Measurements from ENCODE around the gene TIMM10.
"Not testable (repeated sequence)": the region's sequence is repeated elsewhere in the genome, so short reads cannot be mapped to it uniquely, and the experiment has no call there.

Gene TIMM10

DNA sequence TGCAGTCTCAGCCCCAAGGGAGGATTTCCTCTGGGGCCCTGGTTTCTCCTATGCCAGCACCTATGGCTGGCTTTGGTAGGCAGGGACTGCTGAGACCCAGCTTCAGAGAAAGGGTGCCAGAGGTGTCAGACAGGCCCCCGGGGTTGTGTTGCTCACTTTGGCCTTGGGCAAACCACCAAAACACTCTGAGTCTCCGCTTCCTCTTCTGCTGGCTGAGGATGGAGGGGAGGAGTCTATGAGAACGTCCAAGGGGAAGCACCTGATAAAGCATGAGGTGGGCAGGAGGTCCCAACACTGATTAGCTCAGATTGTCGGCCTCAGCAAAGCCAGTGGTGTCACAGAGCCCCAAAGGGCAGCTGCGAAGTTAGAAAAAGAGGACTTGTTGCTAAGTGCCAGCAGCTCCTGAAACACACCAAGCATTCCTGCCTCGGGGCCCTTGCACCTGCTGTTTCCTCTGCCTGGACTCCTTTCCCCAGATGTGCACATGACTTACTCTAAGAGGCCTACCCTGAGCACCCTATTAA is 17.4 kb upstream of the TIMM10 start:
- H3K4me3 Mint-ChIP-seq = no peak overlapping the region
- H3K27me3 Mint-ChIP-seq = no peaks in the 10 kb centered on the region
- peak overlapping the region; percentile 75 for H3K27ac Mint-ChIP-seq
- H3K36me3 Mint-ChIP-seq (ENCODE audit: low read depth) = peaks cover 37% of the 10 kb centered on the region
- peaks cover 17% of the 10 kb centered on the region for H3K4me1 Mint-ChIP-seq (ENCODE audit: low read depth)
- H3K9me3 Mint-ChIP-seq = no peaks in the 10 kb centered on the region

DNA sequence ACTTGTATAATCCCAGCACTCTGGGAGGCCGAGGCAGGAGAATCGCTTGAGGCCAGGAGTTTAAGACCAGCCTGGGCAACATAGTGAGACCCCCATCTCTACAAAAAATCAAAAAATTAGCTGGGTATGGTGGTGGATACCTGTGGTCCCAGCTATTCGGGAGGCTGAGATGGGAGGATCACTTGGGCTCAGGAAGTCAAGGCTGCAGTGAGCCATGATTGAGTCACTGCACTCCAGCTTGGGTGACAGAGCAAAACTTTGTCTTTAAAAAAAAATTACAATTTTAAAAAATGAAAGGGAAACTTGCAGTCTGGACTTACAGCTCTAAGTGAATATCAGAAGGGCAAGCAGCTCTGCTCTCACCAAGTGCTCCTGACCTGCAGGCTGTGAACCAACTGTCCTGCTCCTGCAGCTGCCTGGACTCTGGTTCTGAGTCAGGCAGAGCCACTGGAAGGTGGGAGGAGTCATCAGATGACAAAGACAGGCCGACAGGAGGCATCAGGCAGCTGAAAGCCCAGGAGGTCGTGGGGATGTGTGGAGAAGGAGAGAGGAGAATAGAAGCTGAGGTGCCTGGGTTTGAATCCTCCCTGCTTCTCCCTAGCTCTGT is 16.4 kb upstream of the TIMM10 start:
- H3K4me3 Mint-ChIP-seq = no peak overlapping the region
- H3K27ac Mint-ChIP-seq = peak overlapping the region; percentile 75
- no peaks in the 10 kb centered on the region for H3K9me3 Mint-ChIP-seq
- H3K36me3 Mint-ChIP-seq (ENCODE audit: low read depth) = peaks cover 27% of the 10 kb centered on the region
- peaks cover 17% of the 10 kb centered on the region for H3K4me1 Mint-ChIP-seq (ENCODE audit: low read depth)
- H3K27me3 Mint-ChIP-seq = no peaks in the 10 kb centered on the region

DNA sequence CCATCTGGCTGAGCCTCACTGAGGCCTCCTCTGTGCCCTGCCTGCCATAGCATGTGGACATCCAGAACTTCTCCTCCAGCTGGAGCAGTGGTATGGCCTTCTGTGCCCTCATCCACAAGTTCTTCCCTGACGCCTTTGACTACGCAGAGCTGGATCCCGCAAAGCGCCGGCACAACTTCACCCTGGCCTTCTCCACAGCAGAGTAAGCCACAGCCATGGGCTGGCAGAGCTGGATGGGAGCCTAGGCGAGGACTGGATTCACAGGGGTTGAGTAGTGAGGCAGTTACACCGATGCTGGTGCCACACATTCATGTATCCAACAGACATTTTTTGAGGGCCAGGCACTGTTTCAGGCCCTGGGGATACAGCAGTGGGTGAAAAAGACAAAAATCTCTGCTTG is 15.9 kb upstream of the TIMM10 start:
- Mint-ChIP-seq H3K27me3 (no peaks in the 10 kb centered on the region), H3K27ac (no peak overlapping the region), H3K9me3 (no peaks in the 10 kb centered on the region), H3K4me1 (ENCODE audit: low read depth) (peaks cover 17% of the 10 kb centered on the region), H3K4me3 (no peak overlapping the region), H3K36me3 (ENCODE audit: low read depth) (peaks cover 22% of the 10 kb centered on the region)

DNA sequence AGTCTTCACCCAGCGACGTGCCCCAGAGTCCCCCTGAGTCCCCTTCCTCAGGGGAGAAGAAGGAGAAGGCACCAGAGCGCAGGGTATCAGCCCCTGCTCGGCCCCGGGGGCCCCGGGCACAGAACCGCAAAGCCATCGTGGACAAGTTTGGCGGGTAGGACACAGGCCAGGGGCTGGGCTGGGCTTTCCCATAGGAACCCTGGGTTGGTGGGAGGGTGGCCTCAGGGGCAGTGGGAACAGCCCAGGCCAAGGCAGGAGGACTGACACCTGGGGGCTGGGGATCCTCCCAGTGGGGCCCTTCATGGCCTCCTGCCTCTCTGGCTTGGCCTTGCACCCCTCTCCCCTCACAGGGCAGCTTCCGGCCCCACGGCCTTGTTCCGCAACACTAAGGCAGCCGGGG is 15.3 kb upstream of the TIMM10 start:
- Mint-ChIP-seq H3K4me3 (no peak overlapping the region), H3K27me3 (no peaks in the 10 kb centered on the region), H3K36me3 (ENCODE audit: low read depth) (peaks cover 21% of the 10 kb centered on the region), H3K4me1 (ENCODE audit: low read depth) (peaks cover 17% of the 10 kb centered on the region), H3K27ac (no peak overlapping the region), H3K9me3 (no peaks in the 10 kb centered on the region)

DNA sequence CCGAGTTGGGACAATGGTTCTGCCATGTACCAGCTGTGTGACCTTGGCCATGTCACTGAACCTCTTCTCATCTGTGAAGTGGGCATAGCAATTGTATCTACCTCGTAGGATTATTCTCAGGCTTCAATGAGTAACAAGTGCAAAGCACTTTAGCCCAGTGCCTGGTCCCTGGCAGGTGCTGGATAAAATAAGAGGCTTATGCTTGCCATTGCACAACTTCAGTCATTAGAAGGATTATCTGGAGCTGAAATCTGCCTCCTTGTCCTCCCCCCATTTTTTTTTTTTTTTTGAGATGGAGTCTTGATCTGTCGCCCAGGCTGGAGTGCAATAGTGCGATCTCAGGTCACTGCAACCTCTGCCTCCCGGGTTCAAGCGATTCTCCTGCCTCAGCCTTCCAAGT is 14.0 kb upstream of the TIMM10 start:
- Mint-ChIP-seq H3K4me3 (no peak overlapping the region), H3K27me3 (no peaks in the 10 kb centered on the region), H3K9me3 (no peaks in the 10 kb centered on the region), H3K4me1 (ENCODE audit: low read depth) (peaks cover 17% of the 10 kb centered on the region), H3K36me3 (ENCODE audit: low read depth) (peaks cover 18% of the 10 kb centered on the region), H3K27ac (no peak overlapping the region)

DNA sequence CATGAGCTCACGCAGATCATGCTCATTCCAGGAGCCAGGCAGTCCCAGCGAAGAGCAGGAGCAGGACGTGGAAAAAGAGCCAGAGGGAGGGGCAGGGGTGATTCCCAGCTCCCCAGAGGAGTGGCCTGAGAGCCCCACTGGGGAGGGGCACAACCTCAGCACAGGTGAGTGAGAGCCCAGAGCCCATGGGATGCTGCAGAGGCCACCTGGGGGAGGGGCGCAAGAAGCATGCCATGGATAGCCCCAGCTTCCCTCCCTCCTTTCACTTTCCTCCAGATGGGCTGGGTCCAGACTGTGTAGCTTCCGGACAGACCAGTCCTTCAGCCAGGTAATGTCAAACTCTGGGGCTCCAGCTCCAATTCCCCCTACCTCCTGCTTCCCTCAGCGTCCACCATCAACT is 13.0 kb upstream of the TIMM10 start:
- H3K36me3 Mint-ChIP-seq (ENCODE audit: low read depth) = peaks cover 15% of the 10 kb centered on the region
- H3K4me3 Mint-ChIP-seq = no peak overlapping the region
- no peaks in the 10 kb centered on the region for H3K27me3 Mint-ChIP-seq
- no peak overlapping the region for H3K27ac Mint-ChIP-seq
- no peaks in the 10 kb centered on the region for H3K9me3 Mint-ChIP-seq
- peaks cover 15% of the 10 kb centered on the region for H3K4me1 Mint-ChIP-seq (ENCODE audit: low read depth)

DNA sequence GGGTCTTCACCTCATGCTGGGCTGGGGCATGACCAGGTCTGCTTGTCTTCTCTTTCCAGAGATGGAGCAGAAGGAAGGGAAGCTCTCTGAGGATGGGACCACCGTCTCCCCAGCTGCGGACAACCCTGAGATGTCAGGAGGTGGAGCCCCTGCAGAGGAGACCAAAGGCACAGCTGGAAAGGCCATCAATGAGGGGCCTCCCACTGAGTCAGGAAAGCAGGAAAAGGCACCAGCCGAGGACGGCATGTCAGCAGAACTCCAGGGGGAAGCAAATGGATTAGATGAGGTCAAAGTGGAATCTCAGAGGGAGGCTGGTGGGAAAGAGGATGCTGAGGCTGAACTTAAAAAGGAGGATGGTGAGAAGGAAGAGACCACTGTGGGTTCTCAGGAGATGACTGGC is 12.0 kb upstream of the TIMM10 start:
- no peak overlapping the region for H3K27ac Mint-ChIP-seq
- H3K4me3 Mint-ChIP-seq = no peak overlapping the region
- H3K9me3 Mint-ChIP-seq = no peaks in the 10 kb centered on the region
- H3K4me1 Mint-ChIP-seq (ENCODE audit: low read depth) = peaks cover 7% of the 10 kb centered on the region
- H3K27me3 Mint-ChIP-seq = no peaks in the 10 kb centered on the region
- peaks cover 9% of the 10 kb centered on the region for H3K36me3 Mint-ChIP-seq (ENCODE audit: low read depth)

DNA sequence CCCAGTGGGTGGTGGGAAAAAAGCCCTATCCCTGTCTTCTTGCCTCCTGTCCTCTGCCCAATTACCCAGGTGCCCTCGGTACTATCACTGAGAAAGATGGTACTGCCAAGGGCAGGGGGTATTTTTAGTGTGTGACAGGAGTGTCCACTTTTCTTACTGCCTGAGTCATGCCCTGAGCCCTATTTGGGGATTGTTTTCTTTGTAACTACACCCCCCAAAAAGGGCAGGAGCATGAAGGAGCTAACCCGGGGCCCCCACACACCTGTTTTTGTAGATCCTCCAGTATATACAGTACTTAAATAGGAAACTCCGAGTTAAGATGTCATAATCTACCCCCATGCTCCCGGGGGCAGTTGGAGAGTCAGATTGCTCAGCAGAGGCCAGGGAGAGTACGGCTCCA is 10.6 kb upstream of the TIMM10 start:
- Mint-ChIP-seq H3K27ac (no peak overlapping the region), H3K4me3 (no peak overlapping the region), H3K36me3 (ENCODE audit: low read depth) (peaks cover 5% of the 10 kb centered on the region), H3K9me3 (no peaks in the 10 kb centered on the region), H3K4me1 (ENCODE audit: low read depth) (no peaks in the 10 kb centered on the region), H3K27me3 (no peaks in the 10 kb centered on the region)

DNA sequence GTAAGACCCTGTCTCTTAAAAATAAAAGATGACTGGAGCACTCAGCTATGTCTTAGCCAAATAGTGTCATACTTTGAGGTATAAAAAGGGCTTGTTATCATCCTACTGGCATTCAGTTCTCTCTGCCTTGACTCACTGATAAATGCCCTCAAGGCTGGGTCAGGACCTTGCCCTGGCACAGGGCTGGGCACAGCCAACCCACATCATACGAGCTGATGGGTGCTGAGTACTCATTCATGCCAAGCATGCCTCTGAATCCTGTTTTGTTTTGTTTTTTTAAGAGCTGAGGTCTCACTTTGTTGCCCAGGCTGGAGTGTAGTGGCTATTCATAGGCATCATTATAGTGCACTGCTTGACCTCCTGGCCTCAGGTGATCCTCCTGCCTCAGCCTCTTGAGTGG is 8.8 kb upstream of the TIMM10 start:
- no peaks in the 10 kb centered on the region for H3K4me1 Mint-ChIP-seq (ENCODE audit: low read depth)
- H3K27ac Mint-ChIP-seq = no peak overlapping the region
- H3K9me3 Mint-ChIP-seq = no peaks in the 10 kb centered on the region
- no peak overlapping the region for H3K4me3 Mint-ChIP-seq
- H3K27me3 Mint-ChIP-seq = no peaks in the 10 kb centered on the region
- H3K36me3 Mint-ChIP-seq (ENCODE audit: low read depth) = peaks cover 5% of the 10 kb centered on the region

DNA sequence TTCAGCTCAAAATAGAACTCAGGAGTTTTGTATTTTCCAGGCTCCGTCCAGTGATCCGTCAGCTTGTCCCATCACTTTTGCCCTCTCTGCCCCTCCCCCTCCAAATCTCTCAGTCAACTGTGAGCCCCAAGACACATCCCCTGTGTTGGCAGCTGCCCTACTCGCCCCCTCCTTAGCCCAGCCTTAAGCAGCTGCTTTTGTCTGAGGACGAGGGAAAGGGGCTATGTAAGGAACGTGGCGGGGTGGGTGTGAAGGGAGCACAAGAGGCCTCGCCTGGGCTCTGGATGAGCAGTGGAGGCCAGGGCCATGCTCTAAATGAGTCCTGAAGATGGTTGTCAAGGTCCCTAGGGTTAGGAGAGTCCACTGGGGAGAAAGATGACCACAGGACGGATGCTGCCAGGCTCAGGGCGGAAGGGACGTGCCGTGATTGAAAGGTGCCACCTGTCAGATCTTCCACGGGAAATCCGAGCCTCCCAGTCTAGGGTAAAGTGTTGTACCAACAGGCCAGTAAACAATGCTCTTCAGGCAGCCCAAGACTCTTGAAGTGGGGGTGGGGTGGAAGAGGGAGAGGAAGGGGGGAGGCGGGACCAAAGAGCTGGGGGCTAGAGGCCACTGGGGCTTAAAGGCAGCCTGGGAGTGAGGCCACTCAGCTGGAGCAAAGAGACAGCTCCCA is 6.5 kb upstream of the TIMM10 start, which contains the start of gene SMTNL1:
Gene SMTNL1 (plus strand): TSS at position 649 of the 673 bp plus-strand sequence. CDS start 5,048 bp downstream, outside the sequence.
- Mint-ChIP-seq H3K9me3 (no peaks in the 10 kb centered on the region), H3K36me3 (ENCODE audit: low read depth) (peaks cover 5% of the 10 kb centered on the region), H3K27ac (no peak within 1 kb of the TSS), H3K4me1 (ENCODE audit: low read depth) (peaks cover under 1% of the 10 kb centered on the region), H3K27me3 (no peaks in the 10 kb centered on the region), H3K4me3 (no peak within 1 kb of the TSS)

DNA sequence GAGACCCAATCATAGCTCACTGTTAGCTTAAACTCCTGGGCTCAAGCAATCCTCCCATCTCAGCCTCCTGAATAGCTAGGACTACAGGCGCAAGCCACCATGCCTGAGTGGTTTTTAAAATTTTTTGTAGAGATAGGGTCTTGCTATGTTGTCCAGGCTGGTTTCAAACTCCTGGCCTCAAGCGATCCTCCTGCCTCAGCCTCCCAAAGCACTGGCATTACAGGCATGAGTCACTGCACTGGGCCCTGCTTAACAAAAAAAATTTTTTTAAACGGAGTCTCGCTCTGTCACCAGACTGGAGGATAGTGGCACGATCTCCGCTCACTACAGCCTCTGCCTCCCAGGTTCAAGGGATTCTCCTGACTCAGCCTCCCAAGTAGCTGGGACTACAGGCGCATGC is 3.9 kb upstream of the TIMM10 start:
- H3K4me3 Mint-ChIP-seq = not testable (repeated sequence)

DNA sequence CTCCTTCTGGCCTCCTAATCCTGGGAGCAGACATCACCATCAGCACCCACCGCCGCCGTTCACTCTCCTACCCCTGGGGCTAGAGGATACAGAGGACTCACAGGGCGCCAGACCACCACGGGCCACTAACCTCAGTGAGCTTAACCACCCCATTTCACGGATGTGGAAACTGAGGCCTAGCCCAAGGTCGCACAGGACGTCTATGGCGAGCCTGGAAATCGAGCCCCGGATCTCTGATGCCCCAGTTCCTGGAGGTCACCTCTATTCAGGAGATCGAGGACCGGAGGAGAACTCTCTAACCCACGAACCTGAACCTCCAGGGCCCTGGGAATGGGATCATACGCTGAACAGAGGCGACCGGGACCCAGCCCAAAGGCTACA is 349 bp downstream of the TIMM10 start:
- Mint-ChIP-seq H3K36me3 (ENCODE audit: low read depth) (peaks cover 28% of the 10 kb centered on the region), H3K4me1 (ENCODE audit: low read depth) (peaks cover 39% of the 10 kb centered on the region), H3K27ac (peak overlapping the region; percentile 84), H3K4me3 (peak overlapping the region; percentile 91), H3K9me3 (no peaks in the 10 kb centered on the region), H3K27me3 (no peaks in the 10 kb centered on the region)

More for the DNA sequence above, 3.9 kb upstream of the TIMM10 start:
- H3K9me3 Mint-ChIP-seq; H3K27ac Mint-ChIP-seq; H3K27me3 Mint-ChIP-seq; H3K36me3 Mint-ChIP-seq (ENCODE audit: low read depth): not testable (repeated sequence)
- H3K4me1 Mint-ChIP-seq (ENCODE audit: low read depth) = peaks cover 20% of the 10 kb centered on the region

DNA sequence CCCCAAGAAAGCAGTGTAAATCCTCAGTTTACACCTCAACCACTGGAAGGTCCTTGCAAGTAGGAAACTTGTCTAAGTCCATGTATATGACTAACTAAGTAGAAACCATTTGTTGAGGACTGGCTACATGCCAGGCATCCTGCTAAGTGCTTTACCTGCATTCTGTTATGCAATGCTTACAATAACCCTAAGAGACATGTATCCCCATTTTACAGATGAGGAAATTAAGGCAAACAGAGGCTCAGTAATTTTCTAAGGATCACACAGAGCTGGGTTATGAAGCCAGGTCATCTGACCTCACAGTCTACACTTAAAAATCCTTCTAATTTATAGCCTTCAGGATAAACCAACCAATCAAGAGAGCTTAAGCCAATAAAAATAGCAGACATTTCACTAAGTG is 1.5 kb downstream of the TIMM10 start:
- Mint-ChIP-seq H3K36me3 (ENCODE audit: low read depth) (peaks cover 33% of the 10 kb centered on the region), H3K27me3 (no peaks in the 10 kb centered on the region), H3K9me3 (no peaks in the 10 kb centered on the region), H3K4me3 (peak overlapping the region; percentile 32), H3K4me1 (ENCODE audit: low read depth) (peaks cover 39% of the 10 kb centered on the region), H3K27ac (peak overlapping the region; percentile 28)

DNA sequence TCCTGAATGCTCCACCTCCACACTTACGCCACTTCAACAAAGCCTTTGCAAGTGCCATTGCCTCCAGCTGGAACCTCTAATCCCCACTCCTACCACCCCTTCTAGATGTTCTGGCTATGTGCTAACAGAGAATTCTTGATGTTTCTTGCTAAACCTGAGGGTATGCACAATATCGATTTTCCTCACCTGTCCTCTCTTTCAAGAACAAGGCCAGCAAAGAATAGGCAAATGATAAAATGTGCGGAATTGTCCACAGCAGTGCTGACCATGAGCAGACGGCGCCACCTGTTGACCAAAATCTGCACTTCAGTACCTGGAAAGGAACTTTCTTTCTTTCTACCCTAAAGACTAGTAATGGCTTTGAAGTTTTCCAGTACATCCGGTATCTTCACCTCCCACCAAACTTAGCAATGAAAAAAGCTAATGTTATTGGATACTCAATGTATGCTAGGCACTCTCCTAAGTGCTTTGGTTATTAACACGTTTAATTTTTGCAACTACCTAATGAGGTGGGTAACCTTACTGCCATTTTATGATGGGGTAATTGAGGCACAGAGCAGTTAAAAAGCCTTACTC is 3.4 kb downstream of the TIMM10 start:
- peak overlapping the region; percentile 54 for H3K27ac Mint-ChIP-seq
- H3K4me3 Mint-ChIP-seq = no peak overlapping the region
- H3K27me3 Mint-ChIP-seq = no peaks in the 10 kb centered on the region
- H3K9me3 Mint-ChIP-seq = no peaks in the 10 kb centered on the region
- H3K4me1 Mint-ChIP-seq (ENCODE audit: low read depth) = peaks cover 38% of the 10 kb centered on the region
- peaks cover 33% of the 10 kb centered on the region for H3K36me3 Mint-ChIP-seq (ENCODE audit: low read depth)

DNA sequence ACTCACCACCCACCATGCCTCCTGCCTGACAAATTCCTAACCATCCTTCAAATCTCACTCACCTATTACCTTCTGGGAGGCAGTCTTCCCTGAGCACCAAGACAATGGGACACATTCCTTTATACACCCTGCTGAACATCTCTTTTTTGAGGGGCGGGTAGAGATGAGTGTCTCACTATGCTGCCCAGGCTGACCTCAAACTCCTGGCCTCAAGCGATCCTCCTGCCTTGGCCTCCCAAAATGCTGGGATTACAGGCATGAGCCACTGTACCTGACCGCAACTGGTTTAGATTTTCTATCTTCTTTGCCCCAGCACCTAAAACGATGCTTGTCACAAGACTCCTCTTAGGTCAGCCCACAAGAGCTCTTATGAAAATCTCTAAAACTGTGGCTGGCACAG is 7.1 kb downstream of the TIMM10 start:
- H3K4me3 Mint-ChIP-seq = no peak overlapping the region
- H3K27me3 Mint-ChIP-seq = no peaks in the 10 kb centered on the region

More for the DNA sequence above, 7.1 kb downstream of the TIMM10 start:
- H3K27ac Mint-ChIP-seq = no peak overlapping the region
- no peaks in the 10 kb centered on the region for H3K9me3 Mint-ChIP-seq
- H3K4me1 Mint-ChIP-seq (ENCODE audit: low read depth) = peaks cover 9% of the 10 kb centered on the region
- H3K36me3 Mint-ChIP-seq (ENCODE audit: low read depth) = peaks cover 18% of the 10 kb centered on the region
